Muscle of leg (tissue), 11 donors: Measurements from ENCODE around the gene SH3RF3. TPM values are rescaled to one million over a fixed set of nuclear protein-coding genes. Genes with fewer than 3 reads are reported as not detected.

Source experiments
- DNase-seq: peaks from one replicate; pipeline ENCODE4 v3.0.0; 2013
- H3K27ac ChIP-seq: one replicate; pipeline ENCODE4 v1.5.1; 2013; ENCODE audit warnings: mild to moderate bottlenecking, low read length, control low read depth
- H3K27me3 ChIP-seq: one replicate; pipeline ENCODE4 v1.6.1; 2013; ENCODE audit warnings: low read length; ENCODE audit not compliant: control insufficient read depth, insufficient read depth
- H3K36me3 ChIP-seq: one replicate; pipeline ENCODE4 v1.6.1; 2013; ENCODE audit warnings: low read length; ENCODE audit not compliant: control insufficient read depth, insufficient read depth
- H3K4me1 ChIP-seq: one replicate; pipeline ENCODE4 v1.6.1; 2013; ENCODE audit warnings: low read length; ENCODE audit not compliant: control insufficient read depth, insufficient read depth
- H3K4me3 ChIP-seq: one replicate; pipeline ENCODE4 v1.5.1; 2013; ENCODE audit warnings: low read length, control low read depth
- H3K9me3 ChIP-seq: replicated peaks from 2 replicates; pipeline ENCODE4 v1.6.1; 2013; ENCODE audit warnings: low read depth, low read length; ENCODE audit not compliant: control insufficient read depth
- WGBS: methylation state at CpG from one replicate; pipeline ENCODE4 v1.1.5; 2013; ENCODE audit warnings: missing lambda C conversion rate; ENCODE audit not compliant: insufficient coverage; 5-methylcytosine and 5-hydroxymethylcytosine counted together
- polyA plus RNA-seq, 8 donors: library from polyadenylated mRNA; unstranded; fragments of 120-200 nt; gene quantifications; one replicate each; pipeline versions ENCODE4 v1.2.1 to v1.2.3, GENCODE V29; 2013; ENCODE audit warnings: inconsistent platforms in 1 of 8, low replicate concordance in 1 of 8; ENCODE audit not compliant: insufficient read length in 8 of 8, insufficient read depth in 1 of 8
- total RNA-seq: library from RNA; stranded (reverse); fragments of 120-200 nt; gene quantifications from one replicate; pipeline ENCODE4 v1.2.4, GENCODE V29; 2013

SH3RF3 gene
- total and polyA plus RNA-seq, 9 donors = 2.7 to 6.8 (median 4.7) TPM

GRCh38 chr2:109166811-109167210 is 37.8 kb downstream of the SH3RF3 start:
- Histone ChIP-seq H3K36me3 (no peaks in the 10 kb centered on the region), H3K27ac (no peak overlapping the region), H3K27me3 (peaks cover 5% of the 10 kb centered on the region), H3K9me3 (no peaks in the 10 kb centered on the region), H3K4me1 (peaks cover 15% of the 10 kb centered on the region), H3K4me3 (no peak overlapping the region)
- DNase-seq = no peak
- no CpG with 5 or more reads among the region's 2 CpGs for WGBS

- peaks cover 20% of the 10 kb centered on the region for H3K4me1 ChIP-seq
- WGBS = no CpG with 5 or more reads among the region's 2 CpGs
- no peaks in the 10 kb centered on the region for H3K9me3 ChIP-seq
- no peaks in the 10 kb centered on the region for H3K36me3 ChIP-seq
- peaks cover 5% of the 10 kb centered on the region for H3K27me3 ChIP-seq
- H3K27ac ChIP-seq = no peak overlapping the region
- DNase-seq = no peak
- no peak overlapping the region for H3K4me3 ChIP-seq
Measured at GRCh38 chr2:109168086-109168485, 39.1 kb downstream of the SH3RF3 start.

GRCh38 chr2:109168716-109169115 is 39.7 kb downstream of the SH3RF3 start:
- H3K9me3 ChIP-seq = no peaks in the 10 kb centered on the region
- no peak overlapping the region for H3K4me3 ChIP-seq
- 86% methylated on average over 1 of the region's 2 CpGs for WGBS
- no peak for DNase-seq
- peaks cover 5% of the 10 kb centered on the region for H3K27me3 ChIP-seq
- no peak overlapping the region for H3K27ac ChIP-seq
- peaks cover 23% of the 10 kb centered on the region for H3K4me1 ChIP-seq
- H3K36me3 ChIP-seq = no peaks in the 10 kb centered on the region

GRCh38 chr2:109170645-109171044 is 41.6 kb downstream of the SH3RF3 start:
- peaks cover 5% of the 10 kb centered on the region for H3K27me3 ChIP-seq
- WGBS = 87% methylated on average over 3 of the region's 6 CpGs
- H3K4me3 ChIP-seq = no peak overlapping the region
- H3K9me3 ChIP-seq = peaks cover 10% of the 10 kb centered on the region
- no peak overlapping the region for H3K27ac ChIP-seq
- DNase-seq = no peak
- peaks cover 31% of the 10 kb centered on the region for H3K4me1 ChIP-seq
- no peaks in the 10 kb centered on the region for H3K36me3 ChIP-seq

GRCh38 chr2:109171444-109172334 is 42.7 kb downstream of the SH3RF3 start:
- Histone ChIP-seq H3K9me3 (peaks cover 10% of the 10 kb centered on the region), H3K27ac (peak overlapping the region; percentile 57), H3K27me3 (peaks cover 5% of the 10 kb centered on the region), H3K4me1 (peaks cover 31% of the 10 kb centered on the region), H3K36me3 (no peaks in the 10 kb centered on the region), H3K4me3 (no peak overlapping the region)
- DNase-seq = peak; percentile 70
- WGBS = 13% methylated on average over 26 of the region's 36 CpGs

GRCh38 chr2:109172556-109173105 is 43.6 kb downstream of the SH3RF3 start:
- H3K9me3 ChIP-seq = peaks cover 10% of the 10 kb centered on the region
- H3K4me1 ChIP-seq = peaks cover 38% of the 10 kb centered on the region
- H3K4me3 ChIP-seq = no peak overlapping the region
- DNase-seq = no peak
- no peak overlapping the region for H3K27ac ChIP-seq
- H3K27me3 ChIP-seq = peaks cover 7% of the 10 kb centered on the region
- 87% methylated on average over 4 of the region's 7 CpGs for WGBS
- H3K36me3 ChIP-seq = no peaks in the 10 kb centered on the region

- DNase-seq = peak; percentile 79
- Histone ChIP-seq H3K36me3 (no peaks in the 10 kb centered on the region), H3K4me3 (no peak overlapping the region), H3K4me1 (peaks cover 38% of the 10 kb centered on the region), H3K27ac (no peak overlapping the region), H3K27me3 (peaks cover 7% of the 10 kb centered on the region), H3K9me3 (peaks cover 10% of the 10 kb centered on the region)
- 46% methylated on average over 13 of the region's 19 CpGs for WGBS
Measured at GRCh38 chr2:109173311-109174171, 44.5 kb downstream of the SH3RF3 start.

- peak; percentile 44 for DNase-seq
- peaks cover 7% of the 10 kb centered on the region for H3K27me3 ChIP-seq
- peaks cover 10% of the 10 kb centered on the region for H3K9me3 ChIP-seq
- 94% methylated on average over 2 of the region's 4 CpGs for WGBS
- no peak overlapping the region for H3K27ac ChIP-seq
- no peak overlapping the region for H3K4me3 ChIP-seq
- no peaks in the 10 kb centered on the region for H3K36me3 ChIP-seq
- peaks cover 38% of the 10 kb centered on the region for H3K4me1 ChIP-seq
Measured at GRCh38 chr2:109174214-109174613, 45.2 kb downstream of the SH3RF3 start.

GRCh38 chr2:109174626-109175349 is 45.8 kb downstream of the SH3RF3 start:
- WGBS = 93% methylated on average over 6 of the region's 7 CpGs
- H3K27me3 ChIP-seq = peaks cover 7% of the 10 kb centered on the region
- no peaks in the 10 kb centered on the region for H3K36me3 ChIP-seq
- peaks cover 38% of the 10 kb centered on the region for H3K4me1 ChIP-seq
- no peak overlapping the region for H3K27ac ChIP-seq
- no peak overlapping the region for H3K4me3 ChIP-seq
- H3K9me3 ChIP-seq = peaks cover 14% of the 10 kb centered on the region
- DNase-seq = no peak
